ENCODE data around the gene PTGDS. TPM values are rescaled to one million over a fixed set of nuclear protein-coding genes. Genes with fewer than 3 reads are reported as not detected.

Gene PTGDS
- total RNA-seq, 1 experiment from 2014 or later: 2.2 TPM

GRCh38 chr9:137026384-137026783, 49.1 kb downstream of the PTGDS start:
- ATAC-seq: no peak
- Mint-ChIP-seq H3K9me3 (no peaks in the 10 kb centered on the region), H3K4me3 (peak overlapping the region; percentile 8; the same call in 1 of the 2 replicates), H3K27me3 (ENCODE audit: low read depth) (peaks cover 17% of the 10 kb centered on the region), H3K27ac (no peak overlapping the region), H3K4me1 (peaks cover 2% of the 10 kb centered on the region; the same call in 1 of the 2 replicates), H3K36me3 (no peaks in the 10 kb centered on the region)
- no peak for TF ChIP-seq ZBTB43 (CRISPR knock-in tag; IDR thresholded peaks at IDR 0.05)
- TF ChIP-seq SP1 (CRISPR knock-in tag; conservative IDR thresholded peaks at IDR 0.05): no peak
- TF ChIP-seq ZNF396 (CRISPR knock-in tag; IDR thresholded peaks at IDR 0.05; ENCODE audit: borderline replicate concordance): no peak
- no peak for TF ChIP-seq FOXJ3 (CRISPR knock-in tag; IDR thresholded peaks at IDR 0.05; ENCODE audit: borderline replicate concordance)
- no peak for TF ChIP-seq CREM (CRISPR knock-in tag; IDR thresholded peaks at IDR 0.05)
- TF ChIP-seq ZNF121 (CRISPR knock-in tag; IDR thresholded peaks at IDR 0.05): no peak
- TF ChIP-seq E2F1 (CRISPR knock-in tag; IDR thresholded peaks at IDR 0.05): no peak
- no peak for TF ChIP-seq ERG (CRISPR knock-in tag; IDR thresholded peaks at IDR 0.05)
- TF ChIP-seq FOXK1 (CRISPR knock-in tag; IDR thresholded peaks at IDR 0.05): no peak
- TF ChIP-seq PRRX2 (CRISPR knock-in tag; IDR thresholded peaks at IDR 0.05): no peak
- no peak for TF ChIP-seq RORB (CRISPR knock-in tag; IDR thresholded peaks at IDR 0.05)
- TF ChIP-seq ATF1 (CRISPR knock-in tag; IDR thresholded peaks at IDR 0.05): no peak
- no peak for TF ChIP-seq TEAD1 (CRISPR knock-in tag; IDR thresholded peaks at IDR 0.05)
- no peak for TF ChIP-seq ZNF416 (CRISPR knock-in tag; IDR thresholded peaks at IDR 0.05)
- no peak for TF ChIP-seq GABPB1 (CRISPR knock-in tag; IDR thresholded peaks at IDR 0.05)
- no peak for TF ChIP-seq SMAD3 (CRISPR knock-in tag; IDR thresholded peaks at IDR 0.05; ENCODE audit: borderline replicate concordance)
- TF ChIP-seq RELA (CRISPR knock-in tag; IDR thresholded peaks at IDR 0.05; ENCODE audit: borderline replicate concordance): no peak
- TF ChIP-seq ZNF423 (CRISPR knock-in tag; IDR thresholded peaks at IDR 0.05): no peak
- no peak for TF ChIP-seq ZBTB21 (CRISPR knock-in tag; IDR thresholded peaks at IDR 0.05; ENCODE audit: borderline replicate concordance)
- no peak for TF ChIP-seq ZNF219 (CRISPR knock-in tag; IDR thresholded peaks at IDR 0.05; ENCODE audit: borderline replicate concordance)
- ChIA-PET POLR2A (no interaction called here), CTCF (interaction anchor here (1.4 to 3.8 kb wide), 8 partner anchors 9 to 60 kb away, joined by 3 to 38 read pairs (median 6); partner anchors contain the start of genes MAN1B1 and NPDC1)
- DNase-seq (ENCODE audit: low spot score): no peak

GRCh38 chr9:137026828-137027227, 49.5 kb downstream of the PTGDS start:
- no peak for DNase-seq (ENCODE audit: low spot score)
- H3K9me3 Mint-ChIP-seq: no peaks in the 10 kb centered on the region
- H3K27me3 Mint-ChIP-seq (ENCODE audit: low read depth): peaks cover 17% of the 10 kb centered on the region
- H3K4me1 Mint-ChIP-seq: peaks cover 2% of the 10 kb centered on the region; the same call in 1 of the 2 replicates
- ChIA-PET POLR2A (no interaction called here), CTCF (interaction anchor here (0.6 to 3.8 kb wide), 10 partner anchors 8 to 210 kb away, joined by 3 to 38 read pairs (median 4); partner anchors contain the start of genes MAN1B1 and NPDC1)
- no peaks in the 10 kb centered on the region for H3K36me3 Mint-ChIP-seq
- no peak for TF ChIP-seq HMGA2 (CRISPR knock-in tag; IDR thresholded peaks at IDR 0.05)
- H3K27ac Mint-ChIP-seq: no peak overlapping the region
- no peak for ATAC-seq
- peak overlapping the region; percentile 69 for H3K4me3 Mint-ChIP-seq
